GM19351 (cell line): Measurements from ENCODE around the gene TMEM9B.
A peak's percentile ranks its signal among the peaks of the same experiment; 100 is the strongest.

Source experiments
- ATAC-seq: cut with Tn5 transposase; IDR thresholded peaks from one replicate; pipeline ENCODE4 v1.9.1; 2021; ENCODE audit warnings: mild to moderate bottlenecking, moderate library complexity; ENCODE audit not compliant: unreplicated experiment

The TMEM9B gene

GRCh38 chr11:8932564-8933180, 31.6 kb downstream of the TMEM9B start, which contains the start of gene C11orf16:
C11orf16 (minus strand) TSS chr11:8932947; CDS start chr11:8932308, 639 bp downstream.
- ATAC-seq = no peak

DNA sequence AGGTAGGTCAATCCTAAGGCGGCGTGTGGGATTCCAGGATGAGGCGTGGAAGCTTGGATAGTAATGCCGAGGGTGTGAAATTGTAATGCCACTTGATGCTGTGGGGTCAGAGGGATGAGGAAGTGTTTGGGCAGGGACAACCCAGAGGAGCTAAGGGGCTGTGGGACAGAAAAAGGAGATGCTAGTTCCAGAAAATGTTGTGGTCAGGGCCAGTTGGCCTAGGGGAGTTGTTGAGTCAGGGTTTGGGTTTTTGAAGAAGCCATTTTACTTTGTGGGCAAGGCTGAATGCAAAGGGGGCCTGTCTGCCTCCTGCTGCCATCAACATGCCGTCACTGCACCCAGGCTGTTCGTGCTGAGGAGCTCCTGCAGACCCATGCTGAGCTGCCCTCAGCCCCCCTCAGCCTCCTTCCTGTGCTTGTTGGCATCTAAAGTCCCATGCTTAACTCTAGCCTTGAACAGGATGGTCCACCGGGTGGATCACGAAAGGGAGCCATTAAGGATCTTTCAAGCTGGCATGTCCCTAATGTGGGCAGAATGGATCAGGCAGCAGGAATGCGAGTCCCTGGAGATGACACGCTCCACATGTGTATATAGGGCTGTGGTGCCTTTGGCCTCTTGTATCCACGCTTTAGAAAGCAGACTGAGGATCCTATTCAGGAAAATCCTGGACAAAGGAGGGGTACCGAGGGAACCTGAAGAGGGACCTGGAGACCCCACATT, 33.6 kb downstream of the TMEM9B start:
- ATAC-seq = no peak

GRCh38 chr11:8928981-8929615, 35.1 kb downstream of the TMEM9B start:
- no peak for ATAC-seq

DNA sequence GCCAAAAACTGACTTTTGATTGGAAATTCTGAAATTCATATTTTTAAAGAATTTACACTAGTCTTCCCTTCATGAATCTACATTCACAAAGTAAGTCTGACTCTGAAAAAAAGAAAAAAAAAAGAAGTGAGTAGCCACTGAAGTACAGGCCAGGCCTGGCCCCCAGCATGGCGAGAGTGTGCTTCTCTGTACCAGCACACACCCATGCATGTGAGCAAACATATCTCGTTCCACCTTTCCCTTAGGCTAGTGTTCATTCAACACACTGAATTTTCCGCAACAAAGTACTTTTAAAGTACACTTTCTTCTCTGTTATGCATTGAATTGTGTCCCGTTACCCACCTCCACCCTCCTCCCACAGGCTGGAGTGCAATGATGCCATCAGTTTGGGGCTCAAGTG, 36.0 kb downstream of the TMEM9B start:
- ATAC-seq = no peak

DNA sequence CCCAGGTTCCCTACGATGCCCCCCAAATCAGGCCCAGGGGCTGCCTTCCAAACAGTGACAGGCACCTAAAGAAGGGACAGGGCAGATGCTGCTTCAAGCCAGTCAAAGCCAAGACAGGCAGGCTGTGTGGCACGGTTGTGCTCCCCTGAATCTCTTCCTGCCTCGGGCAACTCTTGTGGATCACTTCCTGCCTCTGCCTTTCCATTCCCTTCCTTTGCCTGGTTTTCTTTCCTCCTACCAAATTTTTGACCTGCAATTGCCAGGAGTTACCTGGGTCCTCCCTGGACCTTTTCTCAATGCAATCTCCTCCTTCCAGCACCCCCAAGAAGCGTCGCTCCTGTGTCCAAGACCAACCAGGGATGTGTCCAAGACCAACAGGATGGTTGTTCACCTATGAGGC, 37.0 kb downstream of the TMEM9B start:
- no peak for ATAC-seq

DNA sequence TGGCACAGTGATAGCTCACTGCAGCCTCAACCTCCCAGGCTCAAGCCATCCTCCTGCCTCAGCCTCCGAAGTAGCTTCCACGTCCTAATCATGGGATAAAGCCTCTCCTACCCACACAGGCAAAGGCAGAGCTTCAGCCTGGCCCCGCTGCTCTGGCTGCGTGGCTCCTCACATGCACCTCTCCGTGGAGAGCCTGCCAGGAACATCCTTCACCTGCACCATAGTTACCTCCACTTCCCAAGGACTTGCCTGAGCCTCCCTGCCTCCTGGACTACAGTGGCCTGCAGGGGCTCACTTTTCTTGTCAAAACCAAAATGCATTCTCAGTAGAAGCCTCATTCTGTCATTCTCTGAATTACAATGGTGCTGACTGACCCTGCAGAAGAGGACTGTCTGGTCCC, 38.0 kb downstream of the TMEM9B start:
- ATAC-seq = no peak

GRCh38 chr11:8925711-8926110, 38.5 kb downstream of the TMEM9B start:
- ATAC-seq = no peak

- ATAC-seq = no peak
Observed at GRCh38 chr11:8922691-8923090, 41.6 kb downstream of the TMEM9B start.

DNA sequence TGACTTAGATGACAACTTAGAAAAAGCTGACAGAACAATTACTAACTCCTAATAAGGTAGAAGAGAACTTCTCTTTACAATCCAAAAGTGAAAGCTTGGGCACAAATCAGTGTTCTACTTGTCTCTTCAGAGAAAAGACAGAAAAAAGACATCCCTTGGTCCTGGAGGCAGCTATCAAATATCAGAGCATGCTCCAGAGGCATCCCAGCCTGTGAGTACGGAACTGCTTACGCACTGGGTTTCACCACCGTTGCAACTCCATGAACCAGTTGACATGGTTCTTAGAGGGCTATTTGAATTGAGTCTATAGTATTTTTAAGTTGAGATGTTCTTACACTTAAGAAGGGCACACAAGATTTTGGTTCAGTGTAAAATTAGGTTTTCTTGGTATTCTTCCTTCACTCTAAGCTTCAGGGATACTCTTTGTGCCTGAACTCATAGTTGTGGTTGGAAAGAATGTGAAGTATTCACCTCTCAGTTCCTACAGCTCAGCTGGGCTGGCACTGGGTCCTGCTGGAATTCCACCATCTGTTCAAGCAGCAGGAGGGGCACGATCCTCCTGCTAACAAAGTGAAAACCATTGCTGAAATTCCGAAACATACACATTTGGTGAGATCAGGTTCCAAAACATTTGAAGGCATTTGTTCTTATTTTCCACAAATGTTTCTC, 47.0 kb downstream of the TMEM9B start:
- ATAC-seq = no peak

DNA sequence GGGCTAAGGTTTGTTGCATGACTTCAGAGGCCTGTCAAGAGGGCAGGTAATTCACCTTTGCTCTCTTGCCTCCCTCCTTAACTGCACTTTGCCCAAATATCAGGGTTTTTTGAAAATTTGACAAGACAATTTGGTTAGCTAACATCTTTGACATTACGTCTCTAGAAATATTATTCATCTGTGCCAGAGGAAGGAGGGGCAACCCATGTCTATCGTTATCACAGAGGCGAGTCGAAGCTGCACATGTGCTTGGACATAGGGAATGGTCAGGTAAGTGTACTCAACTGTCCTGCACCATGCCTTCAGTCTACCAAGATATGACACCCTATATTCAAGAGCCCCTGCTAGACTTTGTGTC, 49.6 kb downstream of the TMEM9B start:
- no peak for ATAC-seq

DNA sequence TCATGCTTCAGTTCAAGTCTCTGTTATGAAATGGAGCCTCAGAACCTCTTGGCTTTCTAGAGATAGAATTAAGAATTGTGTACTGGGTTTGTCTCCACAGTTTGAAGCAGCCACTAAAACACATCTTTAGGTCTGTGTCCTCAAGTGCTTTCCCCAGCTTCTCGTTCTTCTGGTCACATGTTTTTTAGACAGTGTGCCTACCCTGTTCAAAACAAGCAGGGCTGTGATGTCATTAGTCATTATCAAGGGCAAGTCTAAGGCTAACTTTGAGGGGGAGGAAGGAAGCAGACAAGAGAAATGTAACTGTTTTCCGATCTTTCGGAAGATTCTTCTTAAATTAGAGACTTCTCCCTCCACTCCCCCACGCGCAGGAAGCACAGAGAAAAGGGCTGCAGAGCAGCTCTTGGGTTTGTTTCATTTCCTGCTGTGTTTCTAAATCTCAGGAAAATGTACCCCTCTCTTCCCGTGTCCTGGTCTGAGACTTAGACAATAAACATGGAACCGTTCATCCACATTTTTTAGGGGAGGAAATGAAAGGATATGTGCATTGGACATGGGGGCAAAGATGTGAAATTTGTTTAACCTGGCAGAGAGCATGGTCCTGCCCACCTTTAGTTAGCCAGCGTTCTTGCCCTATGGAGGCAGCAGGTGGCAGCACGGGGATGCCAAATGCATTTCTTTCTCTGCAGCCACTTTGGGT, 50.1 kb downstream of the TMEM9B start:
- no peak for ATAC-seq

- peak; percentile 65 for ATAC-seq
Observed at GRCh38 chr11:8911029-8911823, 53.0 kb downstream of the TMEM9B start, which contains the start of gene AKIP1. AKIP1 (plus strand) TSS chr11:8911189; CDS start chr11:8911450, 261 bp downstream.

GRCh38 chr11:8910649-8911026, 53.6 kb downstream of the TMEM9B start:
- ATAC-seq = peak; percentile 18

- no peak for ATAC-seq
Observed at GRCh38 chr11:8908099-8908498, 56.1 kb downstream of the TMEM9B start.

- ATAC-seq = no peak
Observed at GRCh38 chr11:8907116-8907515, 57.1 kb downstream of the TMEM9B start.

DNA sequence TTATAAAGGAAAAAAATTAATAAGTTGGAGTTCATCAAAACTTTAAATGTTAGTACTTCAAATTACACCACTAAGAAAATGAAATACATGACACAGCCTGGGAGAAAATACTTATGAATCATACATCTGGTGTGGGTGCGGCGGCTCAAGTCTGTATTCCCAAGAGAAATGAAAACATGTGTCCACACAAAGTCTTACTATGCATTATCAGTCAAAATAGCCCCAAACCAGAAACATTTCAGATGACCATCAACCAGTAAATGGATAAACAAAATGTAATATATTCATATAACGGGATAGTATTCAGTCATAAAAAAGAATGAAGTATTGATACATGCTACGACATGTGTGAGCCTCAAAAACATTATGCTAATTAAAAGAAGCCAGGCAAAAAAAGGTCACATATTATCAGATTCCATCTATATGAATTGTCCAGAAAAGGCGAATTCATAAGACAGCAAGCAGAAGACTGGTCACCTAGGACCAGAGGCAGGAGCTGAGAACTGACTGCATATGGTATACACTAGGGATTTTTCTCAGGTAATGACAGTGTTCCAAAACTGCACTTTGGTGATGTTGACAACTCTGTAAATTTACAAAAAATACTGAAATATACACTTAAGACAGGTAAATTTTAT, 58.6 kb downstream of the TMEM9B start:
- no peak for ATAC-seq

DNA sequence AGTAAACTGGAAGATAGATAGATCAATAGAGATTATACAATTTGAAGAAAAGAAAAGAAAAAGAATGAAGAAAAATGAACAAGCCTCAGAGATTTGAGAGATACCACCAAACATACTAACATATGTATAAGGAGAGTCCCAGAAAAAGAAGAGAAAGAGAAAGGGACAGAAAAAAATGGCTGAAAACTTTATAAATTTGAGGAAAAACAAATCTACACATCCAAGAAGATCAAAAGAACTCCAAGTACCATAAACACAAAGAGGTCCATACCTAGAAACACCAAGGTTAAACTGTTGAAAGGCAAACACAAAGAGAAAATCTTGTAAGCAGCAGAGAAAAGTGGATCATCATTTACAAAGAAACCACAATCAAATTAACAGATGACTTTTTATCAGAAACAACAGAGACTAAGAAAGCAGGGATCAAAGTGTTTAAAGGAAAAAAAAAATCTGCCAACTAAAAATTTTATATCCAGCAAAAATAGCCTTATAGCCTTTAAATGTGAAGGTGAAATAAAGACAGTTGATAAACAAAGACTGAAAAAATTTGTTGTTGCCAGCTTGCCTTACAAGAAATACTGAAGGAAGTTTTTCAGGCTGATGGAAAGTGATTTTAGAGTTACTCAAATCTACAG, 65.0 kb downstream of the TMEM9B start:
- ATAC-seq = no peak
